ENCODE results near the gene PIGZ. TPM values are rescaled to one million over a fixed set of nuclear protein-coding genes. Genes with fewer than 3 reads are reported as not detected.

The PIGZ gene
- total and polyA plus RNA-seq, 4 donors: 1.4 to 5.5 (median 2.2) TPM

- Histone ChIP-seq H3K27me3 (ENCODE audit: control insufficient read depth in 3 of 3, insufficient read depth in 3 of 3, low read length in 2 of 3) (no peaks in the 10 kb centered on the region), H3K36me3 (ENCODE audit: control insufficient read depth in 4 of 4, insufficient read depth in 4 of 4, low read length in 4 of 4) (peaks cover 8 to 22% (median 12%) of the 10 kb centered on the region in 4 donors), H3K4me3 (no peak overlapping the region), H3K9me3 (ENCODE audit: control insufficient read depth in 4 of 4, insufficient read depth in 3 of 4, low read length in 3 of 4) (peaks cover 0 to 3% (median 0%) of the 10 kb centered on the region in 4 donors), H3K9ac (ENCODE audit: insufficient read depth in 1 of 2, low read length in 2 of 2) (no peak overlapping the region), H3K4me1 (ENCODE audit: control insufficient read depth in 5 of 5, insufficient read depth in 5 of 5, low read length in 5 of 5) (no peaks in the 10 kb centered on the region), H3K27ac (ENCODE audit: low read depth in 1 of 2, low read length in 1 of 2) (no peak overlapping the region)
- WGBS, 2 donors: 90 to 95% methylated on average over 3 of the region's 3 CpGs
- no peak for ATAC-seq (ENCODE audit: insufficient read depth, low FRiP score)
- no peak for TF ChIP-seq CTCF (IDR thresholded peaks at IDR 0.05; ENCODE audit: control extremely low read depth, extremely low read depth)
- no peak for DNase-seq
These were observed 53.3 kb downstream of the PIGZ start for GRCh38 chr3:196915375-196915774.

- peaks cover 8 to 22% (median 12%) of the 10 kb centered on the region in 4 donors for H3K36me3 ChIP-seq (ENCODE audit: control insufficient read depth in 4 of 4, insufficient read depth in 4 of 4, low read length in 4 of 4)
- no peak overlapping the region for H3K9ac ChIP-seq (ENCODE audit: insufficient read depth in 1 of 2, low read length in 2 of 2)
- peaks cover 0 to 3% (median 0%) of the 10 kb centered on the region in 4 donors for H3K9me3 ChIP-seq (ENCODE audit: control insufficient read depth in 4 of 4, insufficient read depth in 3 of 4, low read length in 3 of 4)
- 96% methylated on average over 4 of the region's 4 CpGs for WGBS, 2 donors
- no peaks in the 10 kb centered on the region for H3K27me3 ChIP-seq (ENCODE audit: control insufficient read depth in 3 of 3, insufficient read depth in 3 of 3, low read length in 2 of 3)
- no peak overlapping the region for H3K27ac ChIP-seq (ENCODE audit: low read depth in 1 of 2, low read length in 1 of 2)
- H3K4me1 ChIP-seq (ENCODE audit: control insufficient read depth in 5 of 5, insufficient read depth in 5 of 5, low read length in 5 of 5): no peaks in the 10 kb centered on the region
- ATAC-seq (ENCODE audit: insufficient read depth, low FRiP score) (no peak), DNase-seq (no peak)
- no peak for TF ChIP-seq CTCF (IDR thresholded peaks at IDR 0.05; ENCODE audit: control extremely low read depth, extremely low read depth)
- no peak overlapping the region for H3K4me3 ChIP-seq
These were observed 53.8 kb downstream of the PIGZ start for GRCh38 chr3:196914866-196915265.

- Histone ChIP-seq H3K9ac (ENCODE audit: insufficient read depth in 1 of 2, low read length in 2 of 2) (no peak overlapping the region), H3K27ac (ENCODE audit: low read depth in 1 of 2, low read length in 1 of 2) (no peak overlapping the region), H3K4me1 (ENCODE audit: control insufficient read depth in 5 of 5, insufficient read depth in 5 of 5, low read length in 5 of 5) (no peaks in the 10 kb centered on the region), H3K36me3 (ENCODE audit: control insufficient read depth in 4 of 4, insufficient read depth in 4 of 4, low read length in 4 of 4) (peaks cover 17 to 32% (median 26%) of the 10 kb centered on the region in 4 donors), H3K9me3 (ENCODE audit: control insufficient read depth in 4 of 4, insufficient read depth in 3 of 4, low read length in 3 of 4) (no peaks in the 10 kb centered on the region), H3K27me3 (ENCODE audit: control insufficient read depth in 3 of 3, insufficient read depth in 3 of 3, low read length in 2 of 3) (no peaks in the 10 kb centered on the region), H3K4me3 (no peak overlapping the region)
- no peak for ATAC-seq (ENCODE audit: insufficient read depth, low FRiP score)
- 95 to 96% methylated on average over 2 of the region's 2 CpGs for WGBS, 2 donors
- no peak for DNase-seq
- TF ChIP-seq CTCF (IDR thresholded peaks at IDR 0.05; ENCODE audit: control extremely low read depth, extremely low read depth): no peak
These were observed 64.9 kb downstream of the PIGZ start for GRCh38 chr3:196903740-196904139.

- TF ChIP-seq CTCF (IDR thresholded peaks at IDR 0.05; ENCODE audit: control extremely low read depth, extremely low read depth): no peak
- ATAC-seq (ENCODE audit: insufficient read depth, low FRiP score) (no peak), DNase-seq (no peak)
- H3K9me3 ChIP-seq (ENCODE audit: control insufficient read depth in 4 of 4, insufficient read depth in 3 of 4, low read length in 3 of 4): no peaks in the 10 kb centered on the region
- H3K27ac ChIP-seq (ENCODE audit: low read depth in 1 of 2, low read length in 1 of 2): no peak overlapping the region
- no peaks in the 10 kb centered on the region for H3K27me3 ChIP-seq (ENCODE audit: control insufficient read depth in 3 of 3, insufficient read depth in 3 of 3, low read length in 2 of 3)
- no peaks in the 10 kb centered on the region for H3K4me1 ChIP-seq (ENCODE audit: control insufficient read depth in 5 of 5, insufficient read depth in 5 of 5, low read length in 5 of 5)
- H3K36me3 ChIP-seq (ENCODE audit: control insufficient read depth in 4 of 4, insufficient read depth in 4 of 4, low read length in 4 of 4): peaks cover 13 to 32% (median 24%) of the 10 kb centered on the region in 4 donors
- no peak overlapping the region for H3K4me3 ChIP-seq
- no peak overlapping the region for H3K9ac ChIP-seq (ENCODE audit: insufficient read depth in 1 of 2, low read length in 2 of 2)
- WGBS, 2 donors: 94 to 95% methylated on average over 1 of the region's 1 CpG
These were observed 66.3 kb downstream of the PIGZ start for GRCh38 chr3:196902296-196902695.

Measured in lung (tissue), 12 donors.